Dendritic cell treated with granulocyte-macrophage colony-stimulating factor and Interleukin-4, amounts not matched to agents 40 ng/mL and 50 ng/mL, for 4 days (primary cell): ENCODE results near the gene CCDC74A.
"Not testable (repeated sequence)": the region's sequence is repeated elsewhere in the genome, so short reads cannot be mapped to it uniquely, and the experiment has no call there.

Source experiments
- H3K27ac Mint-ChIP-seq: one replicate; pipeline ENCODE4 v1.8.0; 2022; ENCODE audit warnings: mild to moderate bottlenecking, mixed read lengths
- H3K27me3 Mint-ChIP-seq: one replicate; pipeline ENCODE4 v1.8.0; 2022; ENCODE audit warnings: mild to moderate bottlenecking, mixed read lengths
- H3K36me3 Mint-ChIP-seq: one replicate; pipeline ENCODE4 v1.8.0; 2022; ENCODE audit warnings: low read depth, mixed read lengths
- H3K4me1 Mint-ChIP-seq: one replicate; pipeline ENCODE4 v1.8.0; 2022; ENCODE audit warnings: low read depth, mixed read lengths
- H3K4me3 Mint-ChIP-seq: one replicate; pipeline ENCODE4 v1.8.0; 2022; ENCODE audit warnings: mild to moderate bottlenecking, moderate library complexity, mixed read lengths
- H3K9me3 Mint-ChIP-seq: one replicate; pipeline ENCODE4 v1.8.0; 2022; ENCODE audit warnings: mixed read lengths
- intact Hi-C: fragments of 100-400 bp; cut with micrococcal nuclease; formaldehyde crosslinking; loops from one replicate; pipeline ENCODE4 v1.15.0; 2022

CCDC74A gene

GRCh38 chr2:131544006-131544812 is 16.5 kb downstream of the CCDC74A start:
- H3K27me3 Mint-ChIP-seq, intact Hi-C loops, H3K4me1 Mint-ChIP-seq, H3K36me3 Mint-ChIP-seq, H3K4me3 Mint-ChIP-seq, H3K9me3 Mint-ChIP-seq, H3K27ac Mint-ChIP-seq: not testable (repeated sequence)

- H3K9me3 Mint-ChIP-seq, H3K4me3 Mint-ChIP-seq, H3K4me1 Mint-ChIP-seq, H3K36me3 Mint-ChIP-seq, intact Hi-C loops, H3K27me3 Mint-ChIP-seq, H3K27ac Mint-ChIP-seq: not testable (repeated sequence)
Measured at GRCh38 chr2:131544813-131545165, 17.1 kb downstream of the CCDC74A start.

- Mint-ChIP-seq H3K36me3 (no peaks in the 10 kb centered on the region), H3K27ac (no peak overlapping the region), H3K4me3 (no peak overlapping the region), H3K4me1 (no peaks in the 10 kb centered on the region), H3K27me3 (peaks cover 3% of the 10 kb centered on the region), H3K9me3 (no peaks in the 10 kb centered on the region)
- intact Hi-C loops: no loop called here
Measured at GRCh38 chr2:131552871-131553270, 25.2 kb downstream of the CCDC74A start.

- peaks cover 8% of the 10 kb centered on the region for H3K27me3 Mint-ChIP-seq
- no peak overlapping the region for H3K4me3 Mint-ChIP-seq
- intact Hi-C loops: no loop called here
Measured at GRCh38 chr2:131556998-131557397, 29.3 kb downstream of the CCDC74A start.

GRCh38 chr2:131557558-131558321 is 30.1 kb downstream of the CCDC74A start:
- intact Hi-C loops: no loop called here
- Mint-ChIP-seq H3K36me3 (no peaks in the 10 kb centered on the region), H3K27me3 (peaks cover 8% of the 10 kb centered on the region), H3K4me3 (no peak overlapping the region), H3K9me3 (no peaks in the 10 kb centered on the region), H3K4me1 (no peaks in the 10 kb centered on the region), H3K27ac (no peak overlapping the region)

More at GRCh38 chr2:131556998-131557397, 29.3 kb downstream of the CCDC74A start:
- H3K36me3 Mint-ChIP-seq: no peaks in the 10 kb centered on the region
- H3K4me1 Mint-ChIP-seq: no peaks in the 10 kb centered on the region
- no peaks in the 10 kb centered on the region for H3K9me3 Mint-ChIP-seq
- H3K27ac Mint-ChIP-seq: no peak overlapping the region

- no peak overlapping the region for H3K27ac Mint-ChIP-seq
Measured at GRCh38 chr2:131566371-131566770, 38.7 kb downstream of the CCDC74A start.

GRCh38 chr2:131567891-131568290 is 40.2 kb downstream of the CCDC74A start:
- H3K27me3 Mint-ChIP-seq: peaks cover 5% of the 10 kb centered on the region
- no peak overlapping the region for H3K4me3 Mint-ChIP-seq
- no peaks in the 10 kb centered on the region for H3K4me1 Mint-ChIP-seq
- no peak overlapping the region for H3K27ac Mint-ChIP-seq
- H3K9me3 Mint-ChIP-seq: no peaks in the 10 kb centered on the region
- H3K36me3 Mint-ChIP-seq: no peaks in the 10 kb centered on the region
- intact Hi-C loops: no loop called here

More at GRCh38 chr2:131566371-131566770, 38.7 kb downstream of the CCDC74A start:
- H3K36me3 Mint-ChIP-seq: no peaks in the 10 kb centered on the region
- H3K4me1 Mint-ChIP-seq: no peaks in the 10 kb centered on the region
- intact Hi-C loops: no loop called here
- no peak overlapping the region for H3K4me3 Mint-ChIP-seq
- H3K27me3 Mint-ChIP-seq: peaks cover 5% of the 10 kb centered on the region
- H3K9me3 Mint-ChIP-seq: no peaks in the 10 kb centered on the region

- H3K9me3 Mint-ChIP-seq, intact Hi-C loops, H3K27me3 Mint-ChIP-seq, H3K27ac Mint-ChIP-seq, H3K4me1 Mint-ChIP-seq, H3K36me3 Mint-ChIP-seq, H3K4me3 Mint-ChIP-seq: not testable (repeated sequence)
Measured at GRCh38 chr2:131568401-131568800, 40.7 kb downstream of the CCDC74A start.

- no peaks in the 10 kb centered on the region for H3K4me1 Mint-ChIP-seq
- H3K9me3 Mint-ChIP-seq: no peaks in the 10 kb centered on the region
- H3K27ac Mint-ChIP-seq: no peak overlapping the region
- H3K27me3 Mint-ChIP-seq: peaks cover 6% of the 10 kb centered on the region
- no peak overlapping the region for H3K4me3 Mint-ChIP-seq
- H3K36me3 Mint-ChIP-seq: no peaks in the 10 kb centered on the region
- intact Hi-C loops: no loop called here
Measured at GRCh38 chr2:131572175-131572574, 44.5 kb downstream of the CCDC74A start.

- no peak overlapping the region for H3K4me3 Mint-ChIP-seq
- no peaks in the 10 kb centered on the region for H3K36me3 Mint-ChIP-seq
- no peak overlapping the region for H3K27ac Mint-ChIP-seq
- no peaks in the 10 kb centered on the region for H3K9me3 Mint-ChIP-seq
- no peaks in the 10 kb centered on the region for H3K4me1 Mint-ChIP-seq
- intact Hi-C loops: no loop called here
- H3K27me3 Mint-ChIP-seq: peaks cover 17% of the 10 kb centered on the region
Measured at GRCh38 chr2:131577812-131578211, 50.1 kb downstream of the CCDC74A start.

- peaks cover 14% of the 10 kb centered on the region for H3K27me3 Mint-ChIP-seq
- intact Hi-C loops: no loop called here
- H3K9me3 Mint-ChIP-seq: no peaks in the 10 kb centered on the region
- H3K36me3 Mint-ChIP-seq: no peaks in the 10 kb centered on the region
- no peaks in the 10 kb centered on the region for H3K4me1 Mint-ChIP-seq
- H3K4me3 Mint-ChIP-seq: no peak overlapping the region
- no peak overlapping the region for H3K27ac Mint-ChIP-seq
Measured at GRCh38 chr2:131580187-131580586, 52.5 kb downstream of the CCDC74A start.
